Ovary (tissue), 9 donors: ENCODE results near the gene MEF2B. TPM values are rescaled to one million over a fixed set of nuclear protein-coding genes. Genes with fewer than 3 reads are reported as not detected.

Source experiments
- DNase-seq, 5 donors: peaks; one replicate each; pipeline ENCODE4 v3.0.0-alpha.2; 2019 to 2020
- H3K27ac ChIP-seq, 2 donors: fragments of 200-600 bp; one replicate each; pipeline versions ENCODE4 v1.5.1 to v1.8.0; 2019 to 2022
- H3K27me3 ChIP-seq: fragments of 200-600 bp; one replicate; pipeline ENCODE4 v1.8.0; 2022
- H3K36me3 ChIP-seq: fragments of 200-600 bp; sonication (generic); one replicate; pipeline ENCODE4 v1.5.1; 2019
- H3K4me1 ChIP-seq: one replicate; pipeline ENCODE4 v1.8.1; 2013; ENCODE audit warnings: mild to moderate bottlenecking, moderate library complexity; ENCODE audit not compliant: insufficient read depth
- H3K4me3 ChIP-seq: fragments of 200-600 bp; sonication (generic); one replicate; pipeline ENCODE4 v1.5.1; 2017
- H3K9me3 ChIP-seq, 2 donors: fragments of 200-600 bp in 1 of 2; sonication (generic) in 1 of 2; one replicate each; pipeline versions ENCODE4 v1.5.1 to v1.8.1; 2013 to 2019; ENCODE audit warnings: mild to moderate bottlenecking in 1 of 2, moderate library complexity in 1 of 2
- CTCF ChIP-seq, 3 donors: fragments of 450-650 bp in 2 of 3; fragments of 200-600 bp in 1 of 3; IDR thresholded peaks; one replicate each; pipeline versions ENCODE4 v1.5.1 to v1.8.0; 2016 to 2022; ENCODE audit warnings: antibody characterized with exemption in 3 of 3, mild to moderate bottlenecking in 1 of 3
- EP300 ChIP-seq: sonication (generic); formaldehyde crosslinking; IDR thresholded peaks from one replicate; pipeline ENCODE4 v1.6.1; 2017; ENCODE audit warnings: antibody characterized with exemption
- POLR2A ChIP-seq: fragments of 450-650 bp; IDR thresholded peaks from one replicate; pipeline ENCODE4 v1.6.1; 2017; ENCODE audit warnings: antibody characterized with exemption, mild to moderate bottlenecking, moderate library complexity
- WGBS, 3 donors: extraction: QIAGEN DNeasy Blood & Tissue Kit in 1 of 3; methylation state at CpG; one replicate each; pipeline versions ENCODE4 v1.1.5 to v1.1.7; 2013 to 2017; 5-methylcytosine and 5-hydroxymethylcytosine counted together
- intact Hi-C, 4 donors: fragments of 100-400 bp; cut with DNase I; formaldehyde crosslinking; loops; one replicate each; pipeline versions ENCODE4 v1.11.0 to v1.15.1; 2022 to 2023
- polyA plus RNA-seq, 2 donors: library from polyadenylated mRNA; stranded (reverse); fragments of 200-250 nt in 1 of 2; fragments of 350-450 nt in 1 of 2; fragmentation: Illumina TruSeq in 1 of 2; extraction: RNeasy Lipid Tissue Mini Kit (QIAGEN cat#74804) in 1 of 2; gene quantifications; one replicate each; pipeline ENCODE4 v1.2.3, GENCODE V29; 2013 to 2014
- total RNA-seq, 7 donors: library from RNA; depleted of rRNA in 2 of 7; stranded (reverse); fragments of >200 nt in 2 of 7; fragmentation: NEBNext Ultra II Directional in 3 of 7; extraction: Animal tissue kit (Norgen Biotek cat#: 25700) in 3 of 7; gene quantifications; one replicate each; pipeline versions ENCODE4 v1.1.0 to v1.2.4, GENCODE V29; 2016 to 2023
- donor health status: DM: no; HTN: no; CAD: no; lungs with moderate emphysema.
- donor health status: DM: no; HTN: no; CAD: no.
- donor health status: Bipolar disorder and iron deficiency.
- donor health status: DM: yes; HTN: yes; CAD: no.
- donor health status: DM: no; HTN: no; CAD: no.
- donor health status: DM: yes; HTN: yes; CAD: no.

Gene MEF2B
- total and polyA plus RNA-seq, 9 donors, result 0.35 to 3.6 (median 1.4) TPM; not detected in 1

GRCh38 chr19:19205416-19206410 is 35.6 kb upstream of the MEF2B start:
- Histone ChIP-seq H3K27me3 (no peaks in the 10 kb centered on the region), H3K9me3 (no peaks in the 10 kb centered on the region), H3K4me3 (no peak overlapping the region), H3K36me3 (no peaks in the 10 kb centered on the region), H3K4me1 (peaks cover 3% of the 10 kb centered on the region), H3K27ac (no peak overlapping the region)
- DNase-seq, result no peak
- intact Hi-C loops, result no loop called here
- no peak for TF ChIP-seq CTCF (IDR thresholded peaks at IDR 0.05)
- no peak for TF ChIP-seq EP300
- TF ChIP-seq POLR2A, result no peak
- WGBS, 3 donors, result 42 to 47% (median 45%) methylated on average over 14 of the region's 14 CpGs

GRCh38 chr19:19204181-19204580 is 34.1 kb upstream of the MEF2B start:
- Histone ChIP-seq H3K27ac (no peak overlapping the region), H3K4me3 (no peak overlapping the region), H3K4me1 (peaks cover 3% of the 10 kb centered on the region), H3K9me3 (no peaks in the 10 kb centered on the region), H3K36me3 (no peaks in the 10 kb centered on the region), H3K27me3 (no peaks in the 10 kb centered on the region)
- TF ChIP-seq POLR2A (no peak), EP300 (no peak), CTCF (IDR thresholded peaks at IDR 0.05) (no peak)
- intact Hi-C loops, result no loop called here
- DNase-seq, result no peak
- 66 to 70% (median 68%) methylated on average over 13 of the region's 13 CpGs for WGBS, 3 donors

GRCh38 chr19:19203012-19203856 is 33.2 kb upstream of the MEF2B start, which contains the start of gene NR2C2AP:
TSS of gene NR2C2AP (minus strand) at chr19:19203414. CDS start at chr19:19203060, 354 bp downstream.
- Histone ChIP-seq H3K27me3 (no peaks in the 10 kb centered on the region), H3K9me3 (no peaks in the 10 kb centered on the region), H3K36me3 (no peaks in the 10 kb centered on the region), H3K4me3 (peak within 1 kb of the TSS; percentile 51), H3K27ac (peak within 1 kb of the TSS; percentile 52 to 54), H3K4me1 (peaks cover 3% of the 10 kb centered on the region)
- TF ChIP-seq POLR2A, result no peak
- peak in 1 of 3 donors; percentile 4 for TF ChIP-seq CTCF (IDR thresholded peaks at IDR 0.05)
- TF ChIP-seq EP300, result no peak
- peak; percentile 89 to 95 (median 92) for DNase-seq
- intact Hi-C loops, result no loop called here
- 4 to 5% (median 5%) methylated on average over 56 to 60 of the region's 60 CpGs for WGBS, 3 donors

- intact Hi-C loops, result no loop called here
- peak overlapping the region; percentile 52 to 54 for H3K27ac ChIP-seq
- TF ChIP-seq POLR2A (no peak), CTCF (IDR thresholded peaks at IDR 0.05) (no peak), EP300 (no peak)
- peaks cover 2% of the 10 kb centered on the region for H3K36me3 ChIP-seq
- no peak for DNase-seq
- peak overlapping the region; percentile 51 for H3K4me3 ChIP-seq
- H3K9me3 ChIP-seq, result no peaks in the 10 kb centered on the region
- WGBS, 3 donors, result 4 to 12% (median 5%) methylated on average over 11 of the region's 11 CpGs
- H3K27me3 ChIP-seq, result no peaks in the 10 kb centered on the region
- H3K4me1 ChIP-seq, result peaks cover 3% of the 10 kb centered on the region
Observed at GRCh38 chr19:19202707-19203011, 32.6 kb upstream of the MEF2B start.
